GM18498 (cell line): ENCODE measurements around the gene DLST.

Source experiments
- ATAC-seq: cut with Tn5 transposase; IDR thresholded peaks from one replicate; pipeline ENCODE4 v1.9.1; 2021; ENCODE audit warnings: mild to moderate bottlenecking, moderate library complexity; ENCODE audit not compliant: unreplicated experiment

Gene DLST

GRCh38 chr14:74936731-74937130, 55.0 kb downstream of the DLST start:
- no peak for ATAC-seq

GRCh38 chr14:74937171-74937570, 55.5 kb downstream of the DLST start:
- ATAC-seq: no peak

GRCh38 chr14:74938531-74939495, 57.1 kb downstream of the DLST start:
- no peak for ATAC-seq

GRCh38 chr14:74940956-74941565, 59.3 kb downstream of the DLST start:
- ATAC-seq: no peak

GRCh38 chr14:74941676-74942097, 60.0 kb downstream of the DLST start:
- ATAC-seq: no peak

GRCh38 chr14:74942181-74942580, 60.5 kb downstream of the DLST start:
- no peak for ATAC-seq

GRCh38 chr14:74942608-74943007, 60.9 kb downstream of the DLST start:
- no peak for ATAC-seq

- ATAC-seq: no peak
Observed at GRCh38 chr14:74945261-74945851, 63.6 kb downstream of the DLST start.

GRCh38 chr14:74945852-74946658, 64.3 kb downstream of the DLST start:
- ATAC-seq: peak; percentile 72

- ATAC-seq: no peak
Observed at GRCh38 chr14:74946659-74947281, 65.1 kb downstream of the DLST start.

- no peak for ATAC-seq
Observed at GRCh38 chr14:74947353-74948227, 65.9 kb downstream of the DLST start.

- ATAC-seq: no peak
Observed at GRCh38 chr14:74948228-74949175, 66.8 kb downstream of the DLST start.

GRCh38 chr14:74949191-74949601, 67.5 kb downstream of the DLST start:
- no peak for ATAC-seq

- ATAC-seq: no peak
Observed at GRCh38 chr14:74949859-74950573, 68.3 kb downstream of the DLST start.

GRCh38 chr14:74950795-74951442, 69.2 kb downstream of the DLST start:
- no peak for ATAC-seq

- ATAC-seq: no peak
Observed at GRCh38 chr14:74951443-74952179, 69.9 kb downstream of the DLST start.
